Colonic mucosa (tissue), 4 donors: Measurements from ENCODE around the gene CAPN10. TPM values are rescaled to one million over a fixed set of nuclear protein-coding genes. Genes with fewer than 3 reads are reported as not detected.

ENCODE experiments used
- DNase-seq: peaks from one replicate; pipeline ENCODE4 v3.0.0-alpha.2; 2020
- H3K27ac ChIP-seq: fragments of 200-600 bp; one replicate; pipeline ENCODE4 v1.8.0; 2021
- H3K27me3 ChIP-seq: fragments of 200-600 bp; one replicate; pipeline ENCODE4 v1.8.0; 2021
- H3K36me3 ChIP-seq: fragments of 200-600 bp; one replicate; pipeline ENCODE4 v1.8.0; 2021
- H3K4me1 ChIP-seq: fragments of 200-600 bp; one replicate; pipeline ENCODE4 v1.8.0; 2021; ENCODE audit warnings: mild to moderate bottlenecking
- H3K4me3 ChIP-seq: fragments of 200-600 bp; one replicate; pipeline ENCODE4 v1.8.0; 2021
- H3K9ac ChIP-seq, 2 donors: one replicate each; pipeline ENCODE4 v1.7.0; 2013; ENCODE audit warnings: control low read depth in 2 of 2, low read depth in 2 of 2, low read length in 2 of 2
- H3K9me3 ChIP-seq: fragments of 200-600 bp; one replicate; pipeline ENCODE4 v1.8.0; 2021
- CTCF ChIP-seq: fragments of 200-600 bp; IDR thresholded peaks from one replicate; pipeline ENCODE4 v1.8.0; 2022; ENCODE audit warnings: antibody characterized with exemption, mild to moderate bottlenecking
- intact Hi-C: fragments of 100-400 bp; cut with DNase I; formaldehyde crosslinking; loops from one replicate; pipeline ENCODE4 v1.14.1; 2022
- total RNA-seq, 2 donors: library from RNA; stranded (reverse); fragmentation: NEBNext Ultra II Directional in 1 of 2; extraction: Animal tissue kit (Norgen Biotek cat#: 25700) in 1 of 2; gene quantifications; one replicate each; pipeline ENCODE4 v1.2.1, GENCODE V29; 2021
- donor health status: healthy.
- donor health status: DM: no; HTN: no; CAD: no.
- donor health status: DM: no; HTN: no; CAD: no.

Gene CAPN10
- total RNA-seq, 2 donors from 2014 or later, result 29.1 to 47.8 TPM

GRCh38 chr2:240568678-240569522 lies 17.6 kb upstream of the CAPN10 start:
- Histone ChIP-seq H3K36me3 (no peaks in the 10 kb centered on the region), H3K4me3 (peak overlapping the region; percentile 86), H3K27ac (peak overlapping the region; percentile 65), H3K9ac (peak overlapping the region; percentile 75 to 86), H3K4me1 (peaks cover 30% of the 10 kb centered on the region), H3K27me3 (no peaks in the 10 kb centered on the region), H3K9me3 (no peaks in the 10 kb centered on the region)
- TF ChIP-seq CTCF, result no peak
- DNase-seq, result peak; percentile 57
- intact Hi-C loops, result no loop called here

- DNase-seq, result no peak
- H3K9me3 ChIP-seq, result no peaks in the 10 kb centered on the region
- H3K4me3 ChIP-seq, result peak overlapping the region; percentile 86
- H3K9ac ChIP-seq, result peak overlapping the region; percentile 75 to 86
- no peak for TF ChIP-seq CTCF
- H3K36me3 ChIP-seq, result no peaks in the 10 kb centered on the region
- H3K27me3 ChIP-seq, result no peaks in the 10 kb centered on the region
- intact Hi-C loops, result no loop called here
- H3K4me1 ChIP-seq, result peaks cover 30% of the 10 kb centered on the region
- no peak overlapping the region for H3K27ac ChIP-seq
These were observed 17.0 kb upstream of the CAPN10 start for GRCh38 chr2:240569523-240569997.

GRCh38 chr2:240569998-240570530 lies 16.5 kb upstream of the CAPN10 start:
- H3K4me1 ChIP-seq, result peaks cover 30% of the 10 kb centered on the region
- H3K9ac ChIP-seq, result peak overlapping the region; percentile 37 to 86
- no peak for DNase-seq

GRCh38 chr2:240570531-240571313 lies 15.8 kb upstream of the CAPN10 start:
- peaks cover 27% of the 10 kb centered on the region for H3K4me1 ChIP-seq
- DNase-seq, result no peak
- no peaks in the 10 kb centered on the region for H3K36me3 ChIP-seq
- intact Hi-C loops, result no loop called here
- no peaks in the 10 kb centered on the region for H3K9me3 ChIP-seq
- no peak overlapping the region for H3K27ac ChIP-seq
- H3K9ac ChIP-seq, result no peak overlapping the region
- TF ChIP-seq CTCF, result no peak
- H3K27me3 ChIP-seq, result no peaks in the 10 kb centered on the region
- no peak overlapping the region for H3K4me3 ChIP-seq

More at GRCh38 chr2:240569998-240570530, 16.5 kb upstream of the CAPN10 start:
- Histone ChIP-seq H3K4me3 (peak overlapping the region; percentile 86), H3K27ac (no peak overlapping the region), H3K27me3 (no peaks in the 10 kb centered on the region), H3K36me3 (no peaks in the 10 kb centered on the region), H3K9me3 (no peaks in the 10 kb centered on the region)
- no peak for TF ChIP-seq CTCF
- intact Hi-C loops, result no loop called here

GRCh38 chr2:240571314-240571973 lies 15.1 kb upstream of the CAPN10 start:
- Histone ChIP-seq H3K9ac (no peak overlapping the region), H3K9me3 (no peaks in the 10 kb centered on the region), H3K4me1 (peaks cover 27% of the 10 kb centered on the region), H3K27ac (no peak overlapping the region), H3K4me3 (no peak overlapping the region), H3K36me3 (peaks cover 2% of the 10 kb centered on the region), H3K27me3 (no peaks in the 10 kb centered on the region)
- intact Hi-C loops, result no loop called here
- TF ChIP-seq CTCF, result no peak
- DNase-seq, result no peak
